Natural killer cell (primary cell): ENCODE measurements around the gene RNF151. TPM values are rescaled to one million over a fixed set of nuclear protein-coding genes. Genes with fewer than 3 reads are reported as not detected.

Source experiments
- ATAC-seq, 3 donors: fragments of 150-1000 bp in 2 of 3; fragments of 200-7000 bp in 1 of 3; cut with Tn5 transposase; 1 replicate in 1 of 3; 2 replicates in 2 of 3; pipeline ENCODE4 v1.10.0; 2021; ENCODE audit warnings: mild to moderate bottlenecking in 2 of 3, moderate library complexity in 2 of 3
- DNase-seq, 2 donors: peaks; one replicate each; pipeline versions ENCODE4 v3.0.0 to v3.0.0-alpha.2; 2013 to 2021; ENCODE audit warnings: mixed read lengths in 1 of 2
- H3K27ac ChIP-seq: one replicate; pipeline ENCODE4 v1.5.1; 2013; ENCODE audit warnings: mild to moderate bottlenecking, low read length
- H3K27me3 ChIP-seq: one replicate; pipeline ENCODE4 v1.6.1; 2013; ENCODE audit warnings: low read length; ENCODE audit not compliant: control insufficient read depth, insufficient read depth
- H3K36me3 ChIP-seq: one replicate; pipeline ENCODE4 v1.6.1; 2013; ENCODE audit warnings: low read length; ENCODE audit not compliant: control insufficient read depth, insufficient read depth
- H3K4me1 ChIP-seq: one replicate; pipeline ENCODE4 v1.6.1; 2013; ENCODE audit warnings: low read length; ENCODE audit not compliant: control insufficient read depth, insufficient read depth
- H3K4me3 ChIP-seq: one replicate; pipeline ENCODE4 v1.5.1; 2013; ENCODE audit warnings: low read length
- H3K9me3 ChIP-seq: one replicate; pipeline ENCODE4 v1.6.1; 2013; ENCODE audit warnings: low read length; ENCODE audit not compliant: control insufficient read depth, insufficient read depth
- H3K27ac Mint-ChIP-seq, 2 donors: one replicate each; pipeline ENCODE4 v1.8.0; 2022; ENCODE audit warnings: mild to moderate bottlenecking in 2 of 2, mixed read lengths in 2 of 2, moderate library complexity in 1 of 2
- H3K27me3 Mint-ChIP-seq, 2 donors: one replicate each; pipeline ENCODE4 v1.8.0; 2022; ENCODE audit warnings: low read depth in 2 of 2, mixed read lengths in 2 of 2
- H3K36me3 Mint-ChIP-seq: one replicate; pipeline ENCODE4 v1.8.0; 2022; ENCODE audit warnings: mixed read lengths
- H3K4me1 Mint-ChIP-seq, 2 donors: one replicate each; pipeline ENCODE4 v1.8.0; 2022; ENCODE audit warnings: mixed read lengths in 2 of 2
- H3K4me3 Mint-ChIP-seq: one replicate; pipeline ENCODE4 v1.8.0; 2022; ENCODE audit warnings: mild to moderate bottlenecking, moderate library complexity, mixed read lengths
- H3K9me3 Mint-ChIP-seq, 2 donors: one replicate each; pipeline ENCODE4 v1.8.0; 2022; ENCODE audit warnings: mixed read lengths in 2 of 2
- WGBS: methylation state at CpG from one replicate; pipeline ENCODE4 v1.1.7; 2013; ENCODE audit warnings: missing lambda C conversion rate; ENCODE audit not compliant: insufficient coverage; 5-methylcytosine and 5-hydroxymethylcytosine counted together
- intact Hi-C: fragments of 100-400 bp; cut with micrococcal nuclease; formaldehyde crosslinking; loops from one replicate; pipeline ENCODE4 v1.14.2; 2022
- total RNA-seq, 4 donors: library from RNA; stranded (reverse); fragments of 120-200 nt in 1 of 4; gene quantifications; one replicate each; pipeline versions ENCODE4 v1.2.3 to v1.2.4, GENCODE V29; 2013 to 2022
- TF ChIP-seq, protein P1 (sequence below): fragments of 200-600 bp; IDR thresholded peaks from one replicate; pipeline ENCODE4 v1.8.0; 2022; ENCODE audit warnings: antibody characterized with exemption

RNF151 gene
- total RNA-seq, 3 donors from 2014 or later (not counting 1 experiment from before 2014, with no cell fraction given) = not detected

- Histone ChIP-seq H3K27me3 (no peaks in the 10 kb centered on the region), H3K9me3 (no peaks in the 10 kb centered on the region), H3K4me1 (peaks cover 11% of the 10 kb centered on the region), H3K36me3 (no peaks in the 10 kb centered on the region), H3K27ac (no peak overlapping the region), H3K4me3 (peak overlapping the region; percentile 31)
- H3K27ac Mint-ChIP-seq = peak overlapping the region in 1 of 2 donors; percentile 65
- ATAC-seq (peak; percentile 99 to 100 (median 100)), DNase-seq (peak; percentile 95 to 96)
- TF ChIP-seq, protein P1, sequence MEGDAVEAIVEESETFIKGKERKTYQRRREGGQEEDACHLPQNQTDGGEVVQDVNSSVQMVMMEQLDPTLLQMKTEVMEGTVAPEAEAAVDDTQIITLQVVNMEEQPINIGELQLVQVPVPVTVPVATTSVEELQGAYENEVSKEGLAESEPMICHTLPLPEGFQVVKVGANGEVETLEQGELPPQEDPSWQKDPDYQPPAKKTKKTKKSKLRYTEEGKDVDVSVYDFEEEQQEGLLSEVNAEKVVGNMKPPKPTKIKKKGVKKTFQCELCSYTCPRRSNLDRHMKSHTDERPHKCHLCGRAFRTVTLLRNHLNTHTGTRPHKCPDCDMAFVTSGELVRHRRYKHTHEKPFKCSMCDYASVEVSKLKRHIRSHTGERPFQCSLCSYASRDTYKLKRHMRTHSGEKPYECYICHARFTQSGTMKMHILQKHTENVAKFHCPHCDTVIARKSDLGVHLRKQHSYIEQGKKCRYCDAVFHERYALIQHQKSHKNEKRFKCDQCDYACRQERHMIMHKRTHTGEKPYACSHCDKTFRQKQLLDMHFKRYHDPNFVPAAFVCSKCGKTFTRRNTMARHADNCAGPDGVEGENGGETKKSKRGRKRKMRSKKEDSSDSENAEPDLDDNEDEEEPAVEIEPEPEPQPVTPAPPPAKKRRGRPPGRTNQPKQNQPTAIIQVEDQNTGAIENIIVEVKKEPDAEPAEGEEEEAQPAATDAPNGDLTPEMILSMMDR = peak; percentile 99
- intact Hi-C loops = loop anchor here (2.0 to 10.0 kb wide), 2 partner anchors 65 to 155 kb away; partner anchors contain the start of genes EME2, MRPS34 and NME3
- WGBS = 10% methylated on average over 70 of the region's 70 CpGs
- peak overlapping the region; percentile 72 for H3K4me3 Mint-ChIP-seq
- H3K36me3 Mint-ChIP-seq = no peaks in the 10 kb centered on the region
- peaks cover under 1 to 3% of the 10 kb centered on the region in 2 donors for H3K27me3 Mint-ChIP-seq
- H3K9me3 Mint-ChIP-seq = no peaks in the 10 kb centered on the region
- H3K4me1 Mint-ChIP-seq = no peaks in the 10 kb centered on the region
Observed at GRCh38 chr16:1929578-1930337, 36.9 kb upstream of the RNF151 start.

- TF ChIP-seq, protein P1 = no peak
- WGBS = 91% methylated on average over 8 of the region's 10 CpGs
- Histone ChIP-seq H3K36me3 (no peaks in the 10 kb centered on the region), H3K27me3 (no peaks in the 10 kb centered on the region), H3K9me3 (no peaks in the 10 kb centered on the region), H3K4me1 (peaks cover 11% of the 10 kb centered on the region), H3K4me3 (no peak overlapping the region), H3K27ac (no peak overlapping the region)
- Mint-ChIP-seq H3K36me3 (no peaks in the 10 kb centered on the region), H3K27ac (no peak overlapping the region), H3K9me3 (no peaks in the 10 kb centered on the region), H3K4me1 (no peaks in the 10 kb centered on the region), H3K4me3 (peak overlapping the region; percentile 31), H3K27me3 (no peaks in the 10 kb centered on the region)
- no peak for DNase-seq
- intact Hi-C loops = no loop called here
- no peak for ATAC-seq
Observed at GRCh38 chr16:1930338-1930720, 36.3 kb upstream of the RNF151 start.

- no peaks in the 10 kb centered on the region for H3K27me3 ChIP-seq
- Mint-ChIP-seq H3K27ac (no peak overlapping the region), H3K4me1 (no peaks in the 10 kb centered on the region), H3K27me3 (no peaks in the 10 kb centered on the region), H3K4me3 (no peak overlapping the region), H3K36me3 (no peaks in the 10 kb centered on the region), H3K9me3 (no peaks in the 10 kb centered on the region)
- H3K4me1 ChIP-seq = peaks cover 11% of the 10 kb centered on the region
- no peaks in the 10 kb centered on the region for H3K9me3 ChIP-seq
- H3K27ac ChIP-seq = no peak overlapping the region
- no peak for ATAC-seq
- TF ChIP-seq, protein P1 = no peak
- no peak overlapping the region for H3K4me3 ChIP-seq
- no peak for DNase-seq
- no peaks in the 10 kb centered on the region for H3K36me3 ChIP-seq
- WGBS = 90% methylated on average over 19 of the region's 19 CpGs
- intact Hi-C loops = no loop called here
Observed at GRCh38 chr16:1932050-1933028, 34.3 kb upstream of the RNF151 start.
